ENCODE measurements around the gene PRKD1. TPM values are rescaled to one million over a fixed set of nuclear protein-coding genes. Genes with fewer than 3 reads are reported as not detected.
"Not testable (repeated sequence)": the region's sequence is repeated elsewhere in the genome, so short reads cannot be mapped to it uniquely, and the experiment has no call there.

PRKD1 gene
- total and polyA plus RNA-seq, 11 donors = 0.99 to 8.8 (median 3.6) TPM

DNA sequence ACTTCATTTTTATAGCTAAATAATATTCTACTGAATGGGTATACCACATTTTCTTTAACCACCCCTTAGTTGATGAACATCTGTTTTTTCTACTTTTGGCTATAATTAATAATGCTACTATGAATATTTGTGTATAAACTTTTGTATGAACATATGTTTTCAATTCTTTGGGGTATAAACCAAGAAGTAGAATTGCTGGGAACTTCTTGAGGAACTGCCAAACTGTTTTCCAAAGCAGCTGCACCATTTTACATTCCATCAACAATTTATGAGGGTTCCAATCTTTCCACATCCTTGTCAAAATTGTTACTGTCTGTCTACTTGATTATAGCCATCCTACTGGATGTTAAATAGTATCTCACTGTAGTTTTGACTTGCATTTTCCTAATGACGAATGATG, 221.8 kb downstream of the PRKD1 start:
- intact Hi-C loops (cut with DNase I) = loop anchor here in 3 of 10 donors (10.0 kb wide), 1 partner anchor 299 kb away; no protein-coding TSS in a partner anchor
- Histone ChIP-seq H3K4me3 (no peak overlapping the region), H3K9me3 (peaks cover 0 to 4% (median 0%) of the 10 kb centered on the region in 12 donors), H3K4me1 (no peaks in the 10 kb centered on the region), H3K27me3 (no peaks in the 10 kb centered on the region), H3K36me3 (no peaks in the 10 kb centered on the region), H3K27ac (no peak overlapping the region)
- no peak for TF ChIP-seq POLR2A (IDR thresholded peaks at IDR 0.05)
- TF ChIP-seq, protein P1, sequence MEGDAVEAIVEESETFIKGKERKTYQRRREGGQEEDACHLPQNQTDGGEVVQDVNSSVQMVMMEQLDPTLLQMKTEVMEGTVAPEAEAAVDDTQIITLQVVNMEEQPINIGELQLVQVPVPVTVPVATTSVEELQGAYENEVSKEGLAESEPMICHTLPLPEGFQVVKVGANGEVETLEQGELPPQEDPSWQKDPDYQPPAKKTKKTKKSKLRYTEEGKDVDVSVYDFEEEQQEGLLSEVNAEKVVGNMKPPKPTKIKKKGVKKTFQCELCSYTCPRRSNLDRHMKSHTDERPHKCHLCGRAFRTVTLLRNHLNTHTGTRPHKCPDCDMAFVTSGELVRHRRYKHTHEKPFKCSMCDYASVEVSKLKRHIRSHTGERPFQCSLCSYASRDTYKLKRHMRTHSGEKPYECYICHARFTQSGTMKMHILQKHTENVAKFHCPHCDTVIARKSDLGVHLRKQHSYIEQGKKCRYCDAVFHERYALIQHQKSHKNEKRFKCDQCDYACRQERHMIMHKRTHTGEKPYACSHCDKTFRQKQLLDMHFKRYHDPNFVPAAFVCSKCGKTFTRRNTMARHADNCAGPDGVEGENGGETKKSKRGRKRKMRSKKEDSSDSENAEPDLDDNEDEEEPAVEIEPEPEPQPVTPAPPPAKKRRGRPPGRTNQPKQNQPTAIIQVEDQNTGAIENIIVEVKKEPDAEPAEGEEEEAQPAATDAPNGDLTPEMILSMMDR (IDR thresholded peaks at IDR 0.05) = no peak
- WGBS, 4 donors = 94 to 100% (median 97%) methylated on average over 1 of the region's 1 CpG
- ATAC-seq = no peak
- no peak for DNase-seq

DNA sequence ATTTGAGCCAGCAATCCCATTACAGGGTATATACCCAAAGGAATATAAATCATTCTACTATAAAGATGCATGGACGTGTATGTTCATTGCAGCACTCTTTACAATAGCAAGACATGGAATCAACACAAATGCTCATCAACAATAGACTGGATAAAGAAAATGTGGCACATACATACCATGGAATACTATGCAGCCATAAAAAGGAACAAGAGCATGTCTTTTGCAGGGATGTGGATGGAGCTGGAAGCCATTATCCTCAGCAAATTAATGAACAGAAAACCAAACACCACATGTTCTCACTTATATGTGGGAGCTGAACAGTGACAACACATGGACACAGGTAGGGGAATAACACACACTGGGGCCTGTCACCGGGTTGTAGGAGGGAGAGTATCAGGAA, 238.1 kb downstream of the PRKD1 start:
- ATAC-seq; H3K27me3 ChIP-seq; H3K4me3 ChIP-seq; DNase-seq; intact Hi-C loops (cut with DNase I); H3K9me3 ChIP-seq; H3K36me3 ChIP-seq; H3K4me1 ChIP-seq; H3K27ac ChIP-seq: not testable (repeated sequence)
- 93 to 97% (median 94%) methylated on average over 2 of the region's 2 CpGs for WGBS, 4 donors

DNA sequence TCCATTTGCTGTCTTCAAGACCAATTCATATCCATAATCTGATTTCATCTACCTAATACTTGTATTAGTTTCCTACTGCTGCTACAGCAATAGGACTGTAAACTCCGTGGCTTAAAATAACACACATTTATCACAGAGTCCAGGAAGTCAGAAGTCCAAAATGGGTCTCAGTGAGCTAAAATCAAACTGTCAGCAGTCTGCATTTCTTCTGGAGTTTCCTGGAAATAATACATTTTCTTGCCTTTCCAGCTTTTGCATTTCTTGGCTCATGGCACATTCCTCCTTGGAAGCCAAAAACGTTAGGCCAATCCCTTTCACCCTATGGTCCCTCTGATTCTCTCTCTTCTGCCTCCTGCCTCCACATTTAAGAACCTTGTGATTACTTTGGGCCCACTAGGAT, 239.8 kb downstream of the PRKD1 start:
- intact Hi-C loops (cut with DNase I) = no loop called here

DNA sequence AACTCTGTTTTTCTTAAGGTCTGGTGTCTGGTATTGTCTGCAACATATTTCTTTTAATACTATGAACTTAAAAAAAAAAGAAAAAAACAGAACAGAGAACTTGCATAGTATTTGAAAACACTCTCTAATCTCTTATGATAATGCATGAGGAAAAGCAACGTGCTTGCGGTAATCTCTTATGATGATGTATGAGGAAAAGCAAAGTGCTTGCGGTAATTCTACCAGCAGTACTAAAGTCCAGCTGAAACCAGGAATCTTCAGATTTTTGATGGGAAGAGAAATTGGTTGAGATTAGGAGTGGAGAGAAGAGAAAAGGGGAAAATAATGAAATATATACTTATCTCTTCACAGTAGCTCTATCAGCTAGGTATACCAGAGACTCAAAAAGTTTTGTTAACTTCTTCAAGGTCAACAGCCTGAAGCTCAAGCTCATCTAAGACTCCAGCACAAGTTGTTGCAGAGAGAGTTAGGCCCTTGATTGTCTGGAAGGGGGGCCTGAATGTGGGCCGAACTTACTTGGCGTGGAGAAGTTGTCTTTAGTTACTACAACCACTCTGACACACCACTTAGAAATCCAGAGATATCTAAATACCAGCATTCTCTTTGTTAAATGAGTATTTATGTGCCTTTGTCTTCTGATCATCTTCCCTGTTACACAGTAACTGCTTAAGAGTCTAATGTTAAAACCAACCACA, 240.4 kb downstream of the PRKD1 start:
- Histone ChIP-seq H3K4me3 (no peak overlapping the region), H3K27ac (no peak overlapping the region), H3K27me3 (no peaks in the 10 kb centered on the region), H3K36me3 (no peaks in the 10 kb centered on the region), H3K9me3 (peaks cover 0 to 3% (median 0%) of the 10 kb centered on the region in 12 donors), H3K4me1 (peaks cover 0 to 9% (median 0%) of the 10 kb centered on the region in 12 donors)
- DNase-seq (no peak), ATAC-seq (no peak)
- TF ChIP-seq, protein P1 (IDR thresholded peaks at IDR 0.05) = no peak
- 93 to 98% (median 95%) methylated on average over 5 of the region's 5 CpGs for WGBS, 4 donors
- intact Hi-C loops (cut with DNase I) = no loop called here

More for the DNA sequence above, 239.8 kb downstream of the PRKD1 start:
- H3K9me3 ChIP-seq = peaks cover 0 to 3% (median 0%) of the 10 kb centered on the region in 12 donors
- H3K27ac ChIP-seq = no peak overlapping the region
- no peaks in the 10 kb centered on the region for H3K27me3 ChIP-seq
- H3K4me3 ChIP-seq = no peak overlapping the region
- TF ChIP-seq, protein P1 (IDR thresholded peaks at IDR 0.05) = no peak
- TF ChIP-seq POLR2A (IDR thresholded peaks at IDR 0.05) = no peak
- DNase-seq (no peak), ATAC-seq (no peak)
- H3K4me1 ChIP-seq = peaks cover 0 to 6% (median 0%) of the 10 kb centered on the region in 12 donors
- WGBS, 4 donors = 45 to 61% (median 56%) methylated on average over 2 of the region's 2 CpGs
- no peaks in the 10 kb centered on the region for H3K36me3 ChIP-seq

DNA sequence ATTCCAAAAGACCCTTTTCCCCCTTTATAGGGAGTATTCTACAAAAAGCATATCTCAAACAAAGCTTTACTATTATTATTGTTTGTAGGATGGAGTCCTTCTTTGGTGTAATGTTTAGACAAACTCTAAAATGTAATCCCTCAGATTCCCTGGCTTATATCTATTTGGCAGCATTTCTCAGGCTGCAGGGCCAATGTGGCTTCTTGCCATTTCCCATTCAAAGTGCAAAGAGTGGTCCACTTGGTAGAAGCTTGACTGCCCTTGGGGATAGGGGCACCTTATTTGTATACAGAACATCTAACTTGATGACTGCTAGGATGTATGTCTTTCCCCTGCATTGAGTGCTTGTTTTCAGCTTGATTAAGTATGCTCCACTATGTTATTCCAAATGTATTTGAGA, 242.7 kb downstream of the PRKD1 start:
- intact Hi-C loops (cut with DNase I) = no loop called here
- Histone ChIP-seq H3K27me3 (no peaks in the 10 kb centered on the region), H3K36me3 (no peaks in the 10 kb centered on the region), H3K27ac (no peak overlapping the region), H3K4me1 (peaks cover 0 to 9% (median 0%) of the 10 kb centered on the region in 12 donors), H3K9me3 (peaks cover 0 to 3% (median 0%) of the 10 kb centered on the region in 12 donors), H3K4me3 (no peak overlapping the region)
- DNase-seq (no peak), ATAC-seq (no peak)
- TF ChIP-seq, protein P1 (IDR thresholded peaks at IDR 0.05) = no peak
- TF ChIP-seq POLR2A (IDR thresholded peaks at IDR 0.05) = no peak
